PC-9 (cell line): ENCODE results near the gene EZR. TPM values are rescaled to one million over a fixed set of nuclear protein-coding genes. Genes with fewer than 3 reads are reported as not detected.

Source experiments
- BruUV-seq: library from RNA; stranded (reverse); fragments of 400-500 nt; replicated peaks from 2 replicates; lab custom pipeline; 2021; lab: Mats Ljungman, UMichigan
- CTCF ChIA-PET: fragments of 300-600 bp; sonication (Branson Sonifier 250); formaldehyde crosslinking; loops from one replicate; lab custom pipeline; 2022; ENCODE audit warnings: antibody characterized with exemption; lab: Charles Lee
- POLR2A ChIA-PET: fragments of 300-600 bp; sonication (Branson Sonifier 250); formaldehyde crosslinking; loops from one replicate; lab custom pipeline; 2022; ENCODE audit warnings: antibody characterized with exemption; ENCODE audit not compliant: unreplicated experiment; lab: Charles Lee
- DNase-seq, 2 experiments: peaks; one replicate each; pipeline versions ENCODE4 v3.0.0 to v3.0.0-alpha.2; 2015 to 2022; ENCODE audit warnings: mixed read lengths in 1 of 2
- H2AFZ ChIP-seq: fragments of 200-600 bp; sonication (generic); 2 replicates; pipeline ENCODE4 v1.8.1; 2017; ENCODE audit warnings: antibody characterized with exemption
- H3F3A ChIP-seq: fragments of 200-600 bp; sonication (generic); 2 replicates; pipeline ENCODE4 v1.8.1; 2017; ENCODE audit warnings: antibody characterized with exemption, mild to moderate bottlenecking, low read depth; ENCODE audit not compliant: insufficient read depth
- H3K27ac ChIP-seq: fragments of 200-600 bp; sonication (generic); 2 replicates; pipeline ENCODE4 v1.6.1; 2016; ENCODE audit warnings: mixed run types
- H3K27me3 ChIP-seq: fragments of 200-600 bp; sonication (generic); 2 replicates; pipeline ENCODE4 v1.6.1; 2016; ENCODE audit warnings: low read depth, mixed run types; ENCODE audit not compliant: insufficient read depth
- H3K36me3 ChIP-seq: fragments of 200-600 bp; sonication (generic); 2 replicates; pipeline ENCODE4 v1.6.1; 2016; ENCODE audit warnings: low read depth, mixed run types
- H3K4me1 ChIP-seq: fragments of 200-600 bp; sonication (generic); replicated peaks from 2 replicates; pipeline ENCODE4 v1.6.1; 2016; ENCODE audit warnings: mixed run types; ENCODE audit not compliant: insufficient read depth
- H3K4me2 ChIP-seq: fragments of 200-600 bp; sonication (generic); 2 replicates; pipeline ENCODE4 v1.6.1; 2017; ENCODE audit warnings: mixed run types
- H3K4me3 ChIP-seq: fragments of 200-600 bp; sonication (generic); 2 replicates; pipeline ENCODE4 v1.6.1; 2016; ENCODE audit warnings: mixed run types
- H3K79me2 ChIP-seq: fragments of 200-600 bp; sonication (generic); 2 replicates; pipeline ENCODE4 v1.6.1; 2017; ENCODE audit warnings: low read depth, mixed run types
- H3K9me2 ChIP-seq: fragments of 200-600 bp; sonication (generic); 2 replicates; pipeline ENCODE4 v1.8.1; 2017; ENCODE audit warnings: mild to moderate bottlenecking; ENCODE audit not compliant: insufficient read depth
- H3K9me3 ChIP-seq: fragments of 200-600 bp; sonication (generic); 2 replicates; pipeline ENCODE4 v1.8.1; 2016; ENCODE audit warnings: low read depth; ENCODE audit not compliant: insufficient read depth
- H4K20me1 ChIP-seq: fragments of 200-600 bp; sonication (generic); 2 replicates; pipeline ENCODE4 v1.8.1; 2017; ENCODE audit not compliant: insufficient read depth
- EZH2 ChIP-seq: fragments of 200-600 bp; sonication (generic); IDR thresholded peaks from 2 replicates; pipeline ENCODE4 v1.8.0; 2017; ENCODE audit warnings: antibody characterized with exemption, low read depth
- intact Hi-C: fragments of 100-400 bp; cut with micrococcal nuclease; formaldehyde crosslinking; loops from one replicate; pipeline ENCODE4 v1.10.0; 2022; ENCODE audit not compliant: unreplicated experiment
- total RNA-seq: library from RNA; stranded (reverse); gene quantifications from 2 replicates; pipeline ENCODE4 v1.2.3, GENCODE V29; 2021
- TF ChIP-seq, protein P1 (sequence below): fragments of 200-600 bp; sonication (generic); conservative IDR thresholded peaks from 2 replicates; pipeline ENCODE4 v1.6.1; 2017; ENCODE audit warnings: mixed run types, antibody characterized with exemption, mild to moderate bottlenecking, moderate library complexity

EZR gene
- total RNA-seq, 1 experiment from 2014 or later = 240 TPM

DNA sequence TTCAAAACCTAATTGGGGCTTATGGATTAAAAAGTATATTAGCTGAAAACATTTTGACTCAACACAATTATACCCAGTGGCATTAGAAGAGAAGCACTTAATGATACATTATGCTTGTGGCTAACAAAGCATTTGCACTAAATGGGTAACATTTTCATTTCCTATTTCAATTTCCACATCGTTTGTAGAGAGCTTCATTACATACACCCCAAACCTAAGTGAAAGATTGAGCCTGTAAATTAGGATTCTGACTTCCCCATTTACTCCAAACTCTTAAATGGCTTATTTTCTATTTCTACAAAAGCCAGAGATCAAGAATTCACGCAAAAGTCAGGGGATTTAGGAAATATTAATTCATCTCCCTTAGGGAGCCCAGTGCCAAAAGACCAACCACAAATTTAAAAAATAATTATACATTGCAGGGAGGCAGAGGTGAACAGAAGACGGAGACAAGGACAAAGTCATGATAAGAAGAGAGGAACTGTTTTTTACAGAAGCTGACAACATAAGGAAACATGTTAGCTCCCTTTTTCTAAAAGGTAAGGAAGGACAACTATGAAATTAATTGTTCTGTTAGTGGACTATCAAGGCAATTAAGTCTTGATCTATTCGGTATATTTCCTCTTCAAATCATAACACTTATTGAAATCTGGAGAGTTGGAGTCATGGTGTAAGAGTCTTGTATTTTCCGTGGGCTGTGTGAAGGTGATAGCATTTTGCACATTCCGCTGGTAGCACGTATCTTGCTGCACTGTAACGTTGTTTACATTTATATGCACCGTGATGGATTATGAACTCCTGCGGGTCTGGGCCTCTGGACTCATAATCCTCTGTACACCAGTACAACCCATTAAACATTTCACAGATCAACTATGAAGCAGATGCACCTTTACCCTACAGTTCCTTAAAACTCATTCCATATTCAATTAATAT lies 24.8 kb upstream of the EZR start:
- CTCF ChIA-PET = no interaction called here
- POLR2A ChIA-PET = interaction anchor here (0.7 kb wide), 1 partner anchor 8 kb away, joined by 3 read pairs; no protein-coding TSS in a partner anchor

DNA sequence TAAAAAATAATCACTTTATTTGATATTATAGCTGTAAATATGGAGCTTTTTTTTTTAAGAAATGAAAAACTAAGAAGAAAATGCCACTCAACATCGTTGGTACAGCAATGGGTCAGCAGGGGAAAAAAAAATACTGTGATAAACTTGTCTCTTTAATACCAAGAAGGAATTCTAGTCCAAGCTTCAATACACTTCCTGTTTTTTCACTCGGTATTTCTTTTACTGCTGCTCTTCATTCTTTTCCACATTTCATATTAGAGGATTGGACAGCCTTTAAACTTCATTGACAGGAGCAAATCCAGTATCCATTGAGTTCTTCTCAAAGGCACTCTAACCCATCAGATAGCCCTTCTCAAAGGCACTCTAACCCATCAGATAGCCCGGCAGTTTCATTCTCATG lies 22.2 kb upstream of the EZR start:
- Histone ChIP-seq H3K4me2 (no peak overlapping the region), H3K27ac (no peak overlapping the region), H3K79me2 (peaks cover 4% of the 10 kb centered on the region; the same call in 1 of the 2 replicates), H3F3A (peaks cover 22% of the 10 kb centered on the region), H2AFZ (no peak overlapping the region), H3K9me2 (no peaks in the 10 kb centered on the region), H3K27me3 (no peaks in the 10 kb centered on the region), H4K20me1 (no peaks in the 10 kb centered on the region), H3K4me1 (peaks cover 24% of the 10 kb centered on the region), H3K4me3 (no peak overlapping the region), H3K36me3 (no peaks in the 10 kb centered on the region), H3K9me3 (peaks cover 4% of the 10 kb centered on the region; the same call in 1 of the 2 replicates)
- no peak for DNase-seq
- no TSS peak for BruUV-seq
- ChIA-PET POLR2A (interaction anchor here (0.5 to 0.7 kb wide), 2 partner anchors 12 to 27 kb away, joined by 6 to 8 read pairs; no protein-coding TSS in a partner anchor), CTCF (no interaction called here)
- intact Hi-C loops = no loop called here
- no peak for TF ChIP-seq EZH2
- TF ChIP-seq, protein P1, sequence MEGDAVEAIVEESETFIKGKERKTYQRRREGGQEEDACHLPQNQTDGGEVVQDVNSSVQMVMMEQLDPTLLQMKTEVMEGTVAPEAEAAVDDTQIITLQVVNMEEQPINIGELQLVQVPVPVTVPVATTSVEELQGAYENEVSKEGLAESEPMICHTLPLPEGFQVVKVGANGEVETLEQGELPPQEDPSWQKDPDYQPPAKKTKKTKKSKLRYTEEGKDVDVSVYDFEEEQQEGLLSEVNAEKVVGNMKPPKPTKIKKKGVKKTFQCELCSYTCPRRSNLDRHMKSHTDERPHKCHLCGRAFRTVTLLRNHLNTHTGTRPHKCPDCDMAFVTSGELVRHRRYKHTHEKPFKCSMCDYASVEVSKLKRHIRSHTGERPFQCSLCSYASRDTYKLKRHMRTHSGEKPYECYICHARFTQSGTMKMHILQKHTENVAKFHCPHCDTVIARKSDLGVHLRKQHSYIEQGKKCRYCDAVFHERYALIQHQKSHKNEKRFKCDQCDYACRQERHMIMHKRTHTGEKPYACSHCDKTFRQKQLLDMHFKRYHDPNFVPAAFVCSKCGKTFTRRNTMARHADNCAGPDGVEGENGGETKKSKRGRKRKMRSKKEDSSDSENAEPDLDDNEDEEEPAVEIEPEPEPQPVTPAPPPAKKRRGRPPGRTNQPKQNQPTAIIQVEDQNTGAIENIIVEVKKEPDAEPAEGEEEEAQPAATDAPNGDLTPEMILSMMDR = no peak

More for the DNA sequence above, 24.8 kb upstream of the EZR start:
- no peak for DNase-seq
- H4K20me1 ChIP-seq = no peaks in the 10 kb centered on the region
- no peak overlapping the region for H3K27ac ChIP-seq
- no TSS peak for BruUV-seq
- H3K36me3 ChIP-seq = no peaks in the 10 kb centered on the region
- H3K4me1 ChIP-seq = peaks cover 34% of the 10 kb centered on the region
- intact Hi-C loops = no loop called here
- H3K27me3 ChIP-seq = no peaks in the 10 kb centered on the region
- no peak overlapping the region for H3K4me2 ChIP-seq
- peaks cover 28% of the 10 kb centered on the region for H3F3A ChIP-seq
- no peak overlapping the region for H2AFZ ChIP-seq
- TF ChIP-seq, protein P1 = no peak
- TF ChIP-seq EZH2 = no peak
- H3K9me3 ChIP-seq = peaks cover 4% of the 10 kb centered on the region; the same call in 1 of the 2 replicates
- no peak overlapping the region for H3K4me3 ChIP-seq
- H3K79me2 ChIP-seq = peaks cover 8% of the 10 kb centered on the region
- no peaks in the 10 kb centered on the region for H3K9me2 ChIP-seq

DNA sequence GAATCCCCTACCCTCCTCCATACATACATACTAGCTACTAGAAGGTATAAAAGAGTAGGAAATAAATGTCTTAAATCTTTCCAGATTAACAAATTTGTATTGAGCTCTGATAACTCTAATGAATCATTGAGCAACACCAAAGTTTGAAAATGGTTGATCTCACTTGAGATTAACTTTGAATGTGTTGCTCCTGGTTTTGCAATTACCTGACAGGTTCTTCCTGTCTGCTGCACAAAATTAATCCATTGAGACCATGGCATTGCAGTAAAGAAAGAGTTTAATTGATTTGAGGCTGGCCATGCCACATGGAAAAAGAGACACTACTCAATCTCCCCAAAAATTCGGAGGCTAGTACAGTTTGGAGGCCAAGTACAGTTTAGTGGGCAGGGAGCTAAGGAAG lies 21.3 kb upstream of the EZR start:
- no TSS peak for BruUV-seq
- Histone ChIP-seq H2AFZ (no peak overlapping the region), H3K9me3 (peaks cover 4% of the 10 kb centered on the region; the same call in 1 of the 2 replicates), H3K36me3 (no peaks in the 10 kb centered on the region), H3K9me2 (no peaks in the 10 kb centered on the region), H3F3A (peaks cover 31% of the 10 kb centered on the region), H3K4me3 (no peak overlapping the region), H3K27me3 (no peaks in the 10 kb centered on the region), H3K79me2 (peaks cover 4% of the 10 kb centered on the region; the same call in 1 of the 2 replicates), H3K27ac (no peak overlapping the region), H3K4me1 (peaks cover 28% of the 10 kb centered on the region), H4K20me1 (no peaks in the 10 kb centered on the region), H3K4me2 (0 out of 2 replicates have a peak overlapping the region, but pooled peaks have one; percentile 5)
- POLR2A ChIA-PET = no interaction called here
- DNase-seq = peak in 1 of 2 experiments; percentile 51
- TF ChIP-seq EZH2 = no peak
- TF ChIP-seq, protein P1 = no peak
- intact Hi-C loops = no loop called here
- CTCF ChIA-PET = no interaction called here
